IPS-20b (cell line): ENCODE results near the gene EFTUD2.

Experiments used
- H3K27ac ChIP-seq: one replicate; pipeline ENCODE4 v1.5.1; 2013; ENCODE audit warnings: low read length
- H3K27me3 ChIP-seq: 2 replicates; pipeline ENCODE4 v1.6.1; 2013; ENCODE audit warnings: mild to moderate bottlenecking, low read length, inconsistent platforms; ENCODE audit not compliant: insufficient read depth
- H3K36me3 ChIP-seq: 2 replicates; pipeline ENCODE4 v1.6.1; 2013; ENCODE audit warnings: low read depth, mild to moderate bottlenecking, inconsistent platforms, low read length, moderate library complexity; ENCODE audit not compliant: insufficient read depth
- H3K4me1 ChIP-seq: 2 replicates; pipeline ENCODE4 v1.6.1; 2013; ENCODE audit warnings: mild to moderate bottlenecking, control low read depth, inconsistent platforms, low read length, moderate library complexity; ENCODE audit not compliant: insufficient read depth
- H3K4me3 ChIP-seq: 2 replicates; pipeline ENCODE4 v1.5.1; 2013; ENCODE audit warnings: mild to moderate bottlenecking, low read length, inconsistent platforms
- H3K9ac ChIP-seq: 2 replicates; pipeline ENCODE4 v1.6.1; 2013; ENCODE audit warnings: low read depth, mild to moderate bottlenecking, inconsistent platforms, low read length, moderate library complexity
- H3K9me3 ChIP-seq: 2 replicates; pipeline ENCODE4 v1.6.1; 2013; ENCODE audit warnings: mild to moderate bottlenecking, low read depth, low read length, inconsistent platforms; ENCODE audit not compliant: insufficient read depth

The EFTUD2 gene

DNA sequence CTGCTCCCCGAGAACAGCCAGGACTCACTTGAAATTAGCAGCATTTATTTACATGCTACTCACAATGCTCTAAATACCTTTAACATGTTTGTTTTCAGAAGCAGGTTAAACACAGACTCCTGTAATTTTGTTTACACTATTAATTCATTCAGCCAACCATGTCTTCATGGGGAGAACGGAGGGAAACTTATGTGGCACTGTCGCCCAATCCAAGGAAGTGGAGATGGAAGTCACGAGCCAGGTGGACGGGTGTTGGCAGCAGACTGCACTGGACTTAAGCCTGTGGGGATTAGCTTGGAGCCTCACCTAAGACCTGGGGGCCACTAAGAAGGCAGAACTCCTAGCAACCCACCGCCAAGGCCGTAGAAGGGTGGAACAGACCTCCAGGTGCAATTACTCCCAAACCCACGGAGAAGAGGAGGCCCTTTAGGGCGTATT lies 24.9 kb upstream of the EFTUD2 start:
- peaks cover 10% of the 10 kb centered on the region for H3K27me3 ChIP-seq
- H3K4me3 ChIP-seq, result no peak overlapping the region
- peaks cover 36% of the 10 kb centered on the region for H3K36me3 ChIP-seq
- H3K9me3 ChIP-seq, result no peaks in the 10 kb centered on the region
- H3K9ac ChIP-seq, result no peak overlapping the region
- H3K27ac ChIP-seq, result no peak overlapping the region
- H3K4me1 ChIP-seq, result peaks cover 10% of the 10 kb centered on the region; the same call in 1 of the 2 replicates

DNA sequence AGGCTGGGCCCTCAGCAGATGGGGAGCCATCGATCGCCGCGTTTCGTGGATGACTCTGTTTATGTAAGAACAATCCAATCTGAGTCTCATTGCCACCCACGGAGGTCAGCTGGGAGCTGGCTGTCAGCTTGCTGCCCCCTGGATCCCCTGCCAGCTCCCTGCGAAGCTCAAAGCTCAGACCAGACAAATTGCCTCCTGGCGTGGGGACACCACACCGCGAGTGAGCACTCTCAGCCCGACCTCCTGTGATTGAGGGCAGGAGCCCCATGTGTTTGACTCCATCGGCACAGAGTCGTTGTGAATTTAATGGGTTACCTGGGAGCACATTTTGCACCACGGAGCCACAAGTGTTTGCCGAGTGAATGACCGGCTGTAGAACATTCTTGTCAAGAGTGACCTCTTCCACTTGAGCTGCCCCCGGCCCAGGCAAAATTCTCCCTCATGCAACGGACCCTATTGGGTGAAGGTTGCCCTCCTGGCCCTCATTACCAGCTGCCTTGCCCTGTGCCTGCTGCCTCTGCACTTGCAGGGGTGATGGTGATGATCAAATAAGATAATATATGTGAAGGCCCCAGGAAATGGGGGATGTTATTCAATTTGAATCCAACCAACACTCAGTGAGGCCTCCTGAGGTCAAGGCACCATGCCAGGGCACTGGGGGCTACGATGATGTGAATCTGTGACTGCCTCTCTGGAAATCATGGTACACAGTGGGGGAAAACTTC lies 23.7 kb upstream of the EFTUD2 start:
- H3K4me1 ChIP-seq, result peaks cover 10% of the 10 kb centered on the region; the same call in 1 of the 2 replicates
- no peak overlapping the region for H3K27ac ChIP-seq
- peaks cover 24% of the 10 kb centered on the region for H3K36me3 ChIP-seq
- no peaks in the 10 kb centered on the region for H3K9me3 ChIP-seq
- H3K4me3 ChIP-seq, result no peak overlapping the region
- H3K27me3 ChIP-seq, result peaks cover 10% of the 10 kb centered on the region
- no peak overlapping the region for H3K9ac ChIP-seq

DNA sequence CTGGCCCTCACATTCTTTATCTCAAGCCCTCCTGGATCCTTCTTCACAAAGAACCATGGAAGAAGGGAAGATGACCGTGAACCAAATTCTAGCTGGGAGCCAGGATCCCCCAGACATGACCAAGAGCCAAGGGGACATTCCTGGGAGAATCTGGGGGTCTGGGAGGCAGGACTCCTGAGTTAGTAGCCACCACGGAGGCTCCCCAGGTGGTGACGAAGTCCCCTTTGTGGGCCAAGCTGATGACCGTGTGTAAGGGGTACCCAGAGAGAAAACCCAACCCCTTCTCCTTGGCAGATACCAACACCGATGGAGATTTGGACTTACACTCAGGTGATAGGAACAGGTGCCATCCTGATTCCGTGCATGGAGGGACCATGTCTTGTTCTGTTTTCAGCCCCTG lies 22.9 kb upstream of the EFTUD2 start:
- Histone ChIP-seq H3K27ac (no peak overlapping the region), H3K9me3 (no peaks in the 10 kb centered on the region), H3K4me1 (peaks cover 10% of the 10 kb centered on the region; the same call in 1 of the 2 replicates), H3K27me3 (peaks cover 10% of the 10 kb centered on the region), H3K36me3 (peaks cover 16% of the 10 kb centered on the region), H3K9ac (no peak overlapping the region), H3K4me3 (no peak overlapping the region)

DNA sequence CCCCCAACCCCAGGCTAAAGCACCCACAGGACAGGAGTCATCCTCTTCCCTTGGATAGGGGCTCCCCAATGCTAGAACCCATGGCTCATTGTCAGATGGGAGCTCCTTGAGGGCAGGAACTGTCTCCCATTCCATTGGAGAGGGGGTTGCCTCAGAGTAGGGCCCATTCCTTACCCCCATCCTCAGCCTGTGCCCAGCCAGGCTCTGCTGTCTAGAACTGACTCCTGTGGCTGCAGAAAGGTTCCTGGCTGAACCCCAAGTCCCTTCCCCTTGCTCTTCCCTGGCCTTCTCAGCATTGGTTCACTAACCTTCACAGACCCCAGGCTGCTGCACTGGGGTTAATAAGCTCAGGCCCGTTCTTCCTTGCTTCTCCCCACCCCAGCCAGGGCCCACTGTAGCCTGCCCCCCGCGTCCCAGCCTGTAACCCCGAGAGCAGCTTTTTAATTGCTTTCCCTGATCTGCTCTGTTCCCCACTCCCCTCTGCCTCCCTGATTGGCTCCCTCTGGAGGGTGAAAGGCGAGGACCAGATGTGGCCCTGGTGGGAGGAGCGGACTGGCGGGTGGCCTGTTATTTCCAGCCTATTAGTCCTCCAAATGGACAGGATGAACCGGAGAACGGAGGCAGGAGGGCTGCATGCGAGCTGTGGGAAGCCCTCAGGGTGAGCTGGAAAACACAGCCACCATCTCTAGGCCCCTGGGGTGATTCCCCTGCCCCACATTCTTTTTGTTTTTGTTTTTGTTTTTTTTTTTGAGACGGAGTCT lies 22.1 kb upstream of the EFTUD2 start:
- H3K27me3 ChIP-seq, result peaks cover 10% of the 10 kb centered on the region
- H3K4me1 ChIP-seq, result peaks cover 10% of the 10 kb centered on the region; the same call in 1 of the 2 replicates
- no peak overlapping the region for H3K9ac ChIP-seq
- H3K4me3 ChIP-seq, result no peak overlapping the region
- no peak overlapping the region for H3K27ac ChIP-seq
- no peaks in the 10 kb centered on the region for H3K9me3 ChIP-seq
- H3K36me3 ChIP-seq, result peaks cover 8% of the 10 kb centered on the region

DNA sequence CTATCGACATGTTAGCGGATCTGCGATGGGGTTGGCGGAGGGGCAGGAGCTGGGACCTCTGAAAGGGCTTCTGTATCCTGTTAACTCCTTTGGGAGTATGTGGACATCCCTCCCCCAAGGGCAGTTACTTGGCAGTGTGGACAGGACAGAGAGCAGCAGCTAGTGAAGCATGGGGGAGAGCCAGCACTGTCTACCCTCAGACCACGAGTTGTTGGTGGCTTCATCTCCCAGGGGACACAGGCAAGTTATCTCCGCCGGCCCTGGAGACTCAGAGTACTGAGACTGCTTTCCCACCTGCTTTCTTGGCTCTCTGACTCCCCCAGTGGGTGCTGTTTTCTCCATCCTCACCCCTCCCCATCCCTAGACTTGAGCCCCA lies 21.3 kb upstream of the EFTUD2 start:
- no peak overlapping the region for H3K4me3 ChIP-seq

GRCh38 chr17:44919885-44920564 lies 20.8 kb upstream of the EFTUD2 start:
- Histone ChIP-seq H3K9me3 (no peaks in the 10 kb centered on the region), H3K36me3 (no peaks in the 10 kb centered on the region), H3K9ac (no peak overlapping the region), H3K4me1 (peaks cover 10% of the 10 kb centered on the region; the same call in 1 of the 2 replicates), H3K27me3 (peaks cover 10% of the 10 kb centered on the region), H3K4me3 (no peak overlapping the region), H3K27ac (no peak overlapping the region)

More for the DNA sequence above, 21.3 kb upstream of the EFTUD2 start:
- Histone ChIP-seq H3K4me1 (peaks cover 10% of the 10 kb centered on the region; the same call in 1 of the 2 replicates), H3K27me3 (peaks cover 10% of the 10 kb centered on the region), H3K9ac (no peak overlapping the region), H3K9me3 (no peaks in the 10 kb centered on the region), H3K27ac (no peak overlapping the region), H3K36me3 (peaks cover under 1% of the 10 kb centered on the region; the same call in 1 of the 2 replicates)

- H3K9me3 ChIP-seq, result no peaks in the 10 kb centered on the region
- peaks cover 15% of the 10 kb centered on the region for H3K27me3 ChIP-seq
- peaks cover 10% of the 10 kb centered on the region; the same call in 1 of the 2 replicates for H3K4me1 ChIP-seq
- H3K4me3 ChIP-seq, result no peak overlapping the region
- H3K27ac ChIP-seq, result no peak overlapping the region
- H3K9ac ChIP-seq, result no peak overlapping the region
- H3K36me3 ChIP-seq, result no peaks in the 10 kb centered on the region
Observed at GRCh38 chr17:44919411-44919810, 20.2 kb upstream of the EFTUD2 start.

DNA sequence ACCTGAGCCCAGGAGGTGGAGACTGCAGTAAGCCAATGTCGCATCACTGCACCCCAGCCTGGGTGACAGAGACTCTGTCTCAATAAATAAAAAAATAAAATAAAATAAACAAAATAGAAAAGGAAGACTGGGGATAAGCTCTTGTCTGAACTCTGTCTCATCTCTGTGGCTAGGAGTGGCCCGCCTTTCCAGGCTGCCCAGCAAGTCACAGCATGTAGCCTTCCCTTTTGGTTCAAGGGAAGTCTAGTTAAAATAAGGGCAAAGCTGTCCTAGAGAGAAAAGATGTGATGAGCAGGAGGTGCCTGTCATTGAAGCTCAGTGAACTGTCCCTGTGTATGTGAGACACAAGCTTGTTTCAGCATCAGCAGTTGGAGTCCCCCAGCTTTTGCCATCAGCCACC lies 18.8 kb upstream of the EFTUD2 start:
- Histone ChIP-seq H3K9me3 (no peaks in the 10 kb centered on the region), H3K27ac (no peak overlapping the region), H3K27me3 (peaks cover 29% of the 10 kb centered on the region), H3K4me1 (peaks cover 10% of the 10 kb centered on the region; the same call in 1 of the 2 replicates), H3K36me3 (no peaks in the 10 kb centered on the region), H3K4me3 (no peak overlapping the region), H3K9ac (no peak overlapping the region)

GRCh38 chr17:44917456-44917855 lies 18.2 kb upstream of the EFTUD2 start:
- H3K4me1 ChIP-seq, result peaks cover 10% of the 10 kb centered on the region; the same call in 1 of the 2 replicates
- H3K9ac ChIP-seq, result no peak overlapping the region
- H3K27ac ChIP-seq, result no peak overlapping the region
- H3K36me3 ChIP-seq, result no peaks in the 10 kb centered on the region
- peaks cover 34% of the 10 kb centered on the region for H3K27me3 ChIP-seq
- H3K9me3 ChIP-seq, result no peaks in the 10 kb centered on the region
- no peak overlapping the region for H3K4me3 ChIP-seq

DNA sequence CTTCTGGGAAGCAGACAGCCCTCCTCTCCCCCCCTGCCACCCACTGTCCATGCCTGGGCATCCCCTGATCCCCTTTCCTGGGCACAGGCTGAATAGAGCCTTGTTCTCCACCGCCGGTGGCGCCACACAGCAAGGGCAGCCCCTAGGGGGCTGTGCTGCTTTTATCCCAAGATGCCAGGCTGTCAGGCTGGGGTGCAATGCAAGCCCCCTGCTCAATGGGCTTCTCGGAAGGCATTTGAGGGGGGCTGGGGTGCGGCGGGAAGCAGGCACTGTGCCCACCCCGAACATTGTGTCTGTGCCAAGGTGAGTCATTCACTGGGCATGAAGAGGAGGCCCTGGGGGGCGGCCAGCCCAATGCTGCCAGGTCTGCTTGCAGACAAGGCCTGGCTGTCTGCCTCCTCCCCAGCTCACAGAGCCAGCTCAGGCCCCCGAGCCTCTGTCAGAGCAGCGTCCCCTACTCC lies 17.6 kb upstream of the EFTUD2 start:
- Histone ChIP-seq H3K4me3 (no peak overlapping the region), H3K27ac (no peak overlapping the region), H3K4me1 (peaks cover 10% of the 10 kb centered on the region; the same call in 1 of the 2 replicates), H3K9ac (no peak overlapping the region), H3K9me3 (no peaks in the 10 kb centered on the region), H3K36me3 (no peaks in the 10 kb centered on the region), H3K27me3 (peaks cover 41% of the 10 kb centered on the region)
